ENCODE data around the gene PALLD. TPM values are rescaled to one million over a fixed set of nuclear protein-coding genes. Genes with fewer than 3 reads are reported as not detected.

Gene PALLD
- total and polyA plus RNA-seq, 2 experiments from 2014 or later: 17.9 to 30.5 TPM

DNA sequence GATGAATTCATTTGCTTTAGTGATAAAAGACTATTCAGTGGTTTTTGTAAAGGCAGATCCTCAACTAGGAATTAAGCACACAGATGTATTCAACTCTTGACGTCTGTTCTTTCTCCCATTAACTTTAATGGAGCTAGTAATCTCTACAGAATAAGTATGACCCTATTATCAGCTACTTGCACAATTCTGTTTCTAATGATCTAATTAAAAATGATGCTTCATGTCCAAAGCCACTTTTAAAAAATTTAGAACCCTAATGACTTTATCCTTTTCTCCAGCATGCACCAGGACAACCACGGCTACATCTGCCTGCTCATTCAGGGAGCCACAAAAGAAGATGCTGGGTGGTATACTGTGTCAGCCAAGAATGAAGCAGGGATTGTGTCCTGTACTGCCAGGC lies 427.8 kb downstream of the PALLD start:
- Histone ChIP-seq H3K9me3 (ENCODE audit: low read depth) (no peaks in the 10 kb centered on the region), H3K27ac (no peak overlapping the region), H4K20me1 (ENCODE audit: insufficient read depth) (no peaks in the 10 kb centered on the region), H3K4me3 (no peak overlapping the region), H3K9me2 (ENCODE audit: insufficient read depth) (no peaks in the 10 kb centered on the region), H3F3A (ENCODE audit: insufficient read depth) (peaks cover 14% of the 10 kb centered on the region; the same call in 1 of the 2 replicates), H3K4me1 (ENCODE audit: insufficient read depth) (no peaks in the 10 kb centered on the region), H3K27me3 (replicated peaks; ENCODE audit: insufficient read depth) (no peaks in the 10 kb centered on the region), H3K4me2 (ENCODE audit: unreplicated experiment) (no peak overlapping the region), H3K79me2 (ENCODE audit: insufficient read depth) (no peaks in the 10 kb centered on the region), H2AFZ (no peak overlapping the region), H3K9ac (no peak overlapping the region), H3K36me3 (ENCODE audit: low read depth) (peaks cover 42% of the 10 kb centered on the region)
- no peak for DNase-seq
- in situ Hi-C loops (cut with MboI): no loop called here
- WGBS, 2 experiments (ENCODE audit: low coverage in 1 of 2, low lambda C conversion rate in 2 of 2, missing lambda C conversion rate in 2 of 2): 81 to 86% methylated on average over 2 of the region's 2 CpGs
- TF ChIP-seq EZH2 (IDR thresholded peaks at IDR 0.05; ENCODE audit: insufficient read depth, poor library complexity, severe bottlenecking) (no peak), EZH2phosphoT487 (IDR thresholded peaks at IDR 0.05; ENCODE audit: insufficient read depth, low read depth) (no peak)

DNA sequence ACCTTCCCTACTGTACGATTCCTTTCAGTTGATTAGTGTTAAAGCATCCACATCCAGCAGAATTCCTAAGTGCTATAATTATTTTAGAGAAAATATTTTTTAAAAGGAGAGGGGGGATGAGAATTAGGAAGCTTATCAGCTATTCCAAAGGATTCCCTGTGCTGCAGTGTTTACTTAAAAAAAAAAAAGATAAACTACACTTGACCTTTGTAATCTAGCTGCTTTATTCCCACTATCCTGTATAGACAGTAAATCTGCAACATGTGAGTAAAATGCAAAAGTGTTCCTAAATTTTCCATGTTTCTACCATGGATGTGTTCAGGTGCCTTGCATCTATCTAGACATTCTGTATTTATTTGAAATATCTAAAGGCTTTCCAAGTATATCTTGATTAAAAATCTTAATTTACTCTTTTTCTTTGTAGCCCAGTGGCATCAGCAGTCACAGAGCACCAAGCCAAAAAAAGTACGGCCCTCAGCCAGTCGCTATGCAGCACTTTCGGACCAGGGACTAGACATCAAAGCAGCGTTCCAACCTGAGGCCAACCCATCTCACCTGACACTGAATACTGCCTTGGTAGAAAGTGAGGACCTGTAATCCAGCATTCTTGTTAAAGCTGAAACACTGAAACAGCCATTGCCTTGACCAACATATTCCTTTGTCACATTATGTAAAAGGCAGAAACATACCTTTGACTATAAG lies 429.1 kb downstream of the PALLD start:
- 92 to 95% methylated on average over 5 of the region's 5 CpGs for WGBS, 2 experiments (ENCODE audit: low coverage in 1 of 2, low lambda C conversion rate in 2 of 2, missing lambda C conversion rate in 2 of 2)
- H3K9me2 ChIP-seq (ENCODE audit: insufficient read depth): no peaks in the 10 kb centered on the region
- no peaks in the 10 kb centered on the region for H3K79me2 ChIP-seq (ENCODE audit: insufficient read depth)
- no peak for TF ChIP-seq EZH2 (IDR thresholded peaks at IDR 0.05; ENCODE audit: insufficient read depth, poor library complexity, severe bottlenecking)
- no peak for TF ChIP-seq EZH2phosphoT487 (IDR thresholded peaks at IDR 0.05; ENCODE audit: insufficient read depth, low read depth)
- in situ Hi-C loops (cut with MboI): no loop called here
- no peak overlapping the region for H3K27ac ChIP-seq
- peaks cover 14% of the 10 kb centered on the region; the same call in 1 of the 2 replicates for H3F3A ChIP-seq (ENCODE audit: insufficient read depth)
- no peaks in the 10 kb centered on the region for H3K9me3 ChIP-seq (ENCODE audit: low read depth)
- no peak overlapping the region for H3K9ac ChIP-seq
- no peaks in the 10 kb centered on the region for H3K27me3 ChIP-seq (replicated peaks; ENCODE audit: insufficient read depth)
- no peak overlapping the region for H3K4me3 ChIP-seq
- DNase-seq: no peak
- no peak overlapping the region for H3K4me2 ChIP-seq (ENCODE audit: unreplicated experiment)
- no peaks in the 10 kb centered on the region for H3K4me1 ChIP-seq (ENCODE audit: insufficient read depth)
- H2AFZ ChIP-seq: no peak overlapping the region
- H3K36me3 ChIP-seq (ENCODE audit: low read depth): peaks cover 42% of the 10 kb centered on the region
- no peaks in the 10 kb centered on the region for H4K20me1 ChIP-seq (ENCODE audit: insufficient read depth)

GRCh38 chr4:168928346-168928745 lies 431.5 kb downstream of the PALLD start:
- Histone ChIP-seq H3K9ac (no peak overlapping the region), H4K20me1 (ENCODE audit: insufficient read depth) (no peaks in the 10 kb centered on the region), H3K9me2 (ENCODE audit: insufficient read depth) (no peaks in the 10 kb centered on the region), H3K4me3 (no peak overlapping the region), H2AFZ (no peak overlapping the region), H3K4me2 (ENCODE audit: unreplicated experiment) (no peak overlapping the region), H3K27ac (no peak overlapping the region), H3K27me3 (replicated peaks; ENCODE audit: insufficient read depth) (no peaks in the 10 kb centered on the region), H3K36me3 (ENCODE audit: low read depth) (peaks cover 36% of the 10 kb centered on the region), H3K4me1 (ENCODE audit: insufficient read depth) (no peaks in the 10 kb centered on the region), H3K9me3 (ENCODE audit: low read depth) (no peaks in the 10 kb centered on the region), H3F3A (ENCODE audit: insufficient read depth) (peaks cover 2% of the 10 kb centered on the region; the same call in 1 of the 2 replicates), H3K79me2 (ENCODE audit: insufficient read depth) (no peaks in the 10 kb centered on the region)
- TF ChIP-seq EZH2 (IDR thresholded peaks at IDR 0.05; ENCODE audit: insufficient read depth, poor library complexity, severe bottlenecking) (no peak), EZH2phosphoT487 (IDR thresholded peaks at IDR 0.05; ENCODE audit: insufficient read depth, low read depth) (no peak)
- 88 to 89% methylated on average over 2 of the region's 2 CpGs for WGBS, 2 experiments (ENCODE audit: low coverage in 1 of 2, low lambda C conversion rate in 2 of 2, missing lambda C conversion rate in 2 of 2)
- DNase-seq: no peak
- in situ Hi-C loops (cut with MboI): no loop called here

- H3F3A ChIP-seq (ENCODE audit: insufficient read depth): no peaks in the 10 kb centered on the region
- DNase-seq: no peak
Observed at GRCh38 chr4:168928875-168929274, 432.0 kb downstream of the PALLD start.

More at GRCh38 chr4:168928875-168929274, 432.0 kb downstream of the PALLD start:
- H3K4me1 ChIP-seq (ENCODE audit: insufficient read depth): no peaks in the 10 kb centered on the region
- peaks cover 36% of the 10 kb centered on the region for H3K36me3 ChIP-seq (ENCODE audit: low read depth)
- WGBS, 2 experiments (ENCODE audit: low coverage in 1 of 2, low lambda C conversion rate in 2 of 2, missing lambda C conversion rate in 2 of 2): 79 to 84% methylated on average over 3 of the region's 3 CpGs
- no peaks in the 10 kb centered on the region for H3K79me2 ChIP-seq (ENCODE audit: insufficient read depth)
- H3K4me3 ChIP-seq: no peak overlapping the region
- no peak overlapping the region for H2AFZ ChIP-seq
- no peak overlapping the region for H3K9ac ChIP-seq
- H3K4me2 ChIP-seq (ENCODE audit: unreplicated experiment): no peak overlapping the region
- H4K20me1 ChIP-seq (ENCODE audit: insufficient read depth): no peaks in the 10 kb centered on the region
- H3K27ac ChIP-seq: no peak overlapping the region
- H3K9me3 ChIP-seq (ENCODE audit: low read depth): no peaks in the 10 kb centered on the region
- H3K27me3 ChIP-seq (replicated peaks; ENCODE audit: insufficient read depth): no peaks in the 10 kb centered on the region
- TF ChIP-seq EZH2 (IDR thresholded peaks at IDR 0.05; ENCODE audit: insufficient read depth, poor library complexity, severe bottlenecking) (no peak), EZH2phosphoT487 (IDR thresholded peaks at IDR 0.05; ENCODE audit: insufficient read depth, low read depth) (no peak)
- H3K9me2 ChIP-seq (ENCODE audit: insufficient read depth): no peaks in the 10 kb centered on the region
- in situ Hi-C loops (cut with MboI): no loop called here

Data from GM23248 (cell line).